HepG2 (cell line): Measurements from ENCODE around the gene CNKSR3. TPM values are rescaled to one million over a fixed set of nuclear protein-coding genes. Genes with fewer than 3 reads are reported as not detected.
A peak's percentile ranks its signal among the peaks of the same experiment; 100 is the strongest.

Source experiments
- AKAP8 ChIP-seq: sonication (generic); formaldehyde crosslinking; IDR thresholded peaks from 2 replicates; pipeline ENCODE4 v1.5.1; 2020; ENCODE audit warnings: mild to moderate bottlenecking, missing genetic modification reagents
- ELF3 ChIP-seq: IDR thresholded peaks from 2 replicates; pipeline ENCODE4 v1.6.1; 2016; ENCODE audit warnings: missing genetic modification reagents, missing compliant biosample characterization
- FOXJ3 ChIP-seq: sonication (generic); formaldehyde crosslinking; IDR thresholded peaks from 2 replicates; pipeline ENCODE4 v1.4.0; 2020; ENCODE audit warnings: missing genetic modification reagents, mild to moderate bottlenecking, borderline replicate concordance
- GLI4 ChIP-seq: sonication (generic); formaldehyde crosslinking; IDR thresholded peaks from 2 replicates; pipeline ENCODE4 v1.5.1; 2020; ENCODE audit warnings: missing genetic modification reagents, mild to moderate bottlenecking, moderate library complexity, borderline replicate concordance
- HNRNPLL ChIP-seq: fragments of 200-400 bp; formaldehyde crosslinking; IDR thresholded peaks from 2 replicates; pipeline ENCODE4 v1.6.1; 2017; ENCODE audit warnings: mild to moderate bottlenecking, low read depth, low read length; ENCODE audit not compliant: poor library complexity, severe bottlenecking
- MED8 ChIP-seq: sonication (generic); formaldehyde crosslinking; IDR thresholded peaks from 2 replicates; pipeline ENCODE4 v1.8.1; 2023; ENCODE audit warnings: mild to moderate bottlenecking, missing genetic modification reagents; ENCODE audit not compliant: insufficient replicate concordance
- MEF2D ChIP-seq: sonication (generic); formaldehyde crosslinking; IDR thresholded peaks from 2 replicates; pipeline ENCODE4 v1.5.1; 2020; ENCODE audit warnings: mild to moderate bottlenecking, missing genetic modification reagents
- MEIS2 ChIP-seq: sonication (generic); formaldehyde crosslinking; IDR thresholded peaks from 2 replicates; pipeline ENCODE4 v1.9.0; 2021; ENCODE audit warnings: mild to moderate bottlenecking, missing genetic modification reagents
- NONO ChIP-seq, 2 experiments: fragments of 450-650 bp in 1 of 2; sonication (generic) in 1 of 2; formaldehyde crosslinking in 1 of 2; IDR thresholded peaks in 1 of 2; conservative IDR thresholded peaks in 1 of 2; 2 replicates each; pipeline versions ENCODE4 v1.6.1 to v1.8.0; 2017 to 2022; ENCODE audit warnings: mild to moderate bottlenecking in 1 of 2, missing genetic modification reagents in 1 of 2, moderate library complexity in 1 of 2
- PHF8 ChIP-seq: sonication (generic); formaldehyde crosslinking; IDR thresholded peaks from 2 replicates; pipeline ENCODE4 v1.5.0; 2020; ENCODE audit warnings: missing genetic modification reagents
- PPARG ChIP-seq: conservative IDR thresholded peaks from 2 replicates; pipeline ENCODE4 v1.6.1; 2016; ENCODE audit warnings: missing biosample characterization, missing genetic modification reagents
- SNAPC5 ChIP-seq: sonication (generic); formaldehyde crosslinking; IDR thresholded peaks from 2 replicates; pipeline ENCODE4 v1.8.1; 2023; ENCODE audit warnings: mild to moderate bottlenecking, missing genetic modification reagents, borderline replicate concordance
- SP2 ChIP-seq: sonication (generic); formaldehyde crosslinking; IDR thresholded peaks from 2 replicates; pipeline ENCODE4 v1.5.1; 2020; ENCODE audit warnings: mild to moderate bottlenecking, missing genetic modification reagents
- SRF ChIP-seq: IDR thresholded peaks from 2 replicates; pipeline ENCODE4 v1.6.1; 2011; ENCODE audit warnings: mild to moderate bottlenecking, low read depth, low read length, moderate library complexity
- ZNF382 ChIP-seq: sonication (generic); formaldehyde crosslinking; IDR thresholded peaks from 2 replicates; pipeline ENCODE4 v1.5.0; 2020; ENCODE audit warnings: missing genetic modification reagents, mild to moderate bottlenecking, borderline replicate concordance
- ZNF460 ChIP-seq: sonication (generic); formaldehyde crosslinking; IDR thresholded peaks from 2 replicates; pipeline ENCODE4 v1.5.1; 2020; ENCODE audit warnings: missing genetic modification reagents, mild to moderate bottlenecking, borderline replicate concordance
- ZNF556 ChIP-seq: sonication (generic); formaldehyde crosslinking; IDR thresholded peaks from 2 replicates; pipeline ENCODE4 v1.4.0; 2020; ENCODE audit warnings: mild to moderate bottlenecking, missing genetic modification reagents, borderline replicate concordance
- ZNF576 ChIP-seq: sonication (generic); formaldehyde crosslinking; IDR thresholded peaks from 2 replicates; pipeline ENCODE4 v1.4.0; 2020; ENCODE audit warnings: mild to moderate bottlenecking, missing genetic modification reagents
- ZNF772 ChIP-seq: sonication (generic); formaldehyde crosslinking; IDR thresholded peaks from 2 replicates; pipeline ENCODE4 v1.5.0; 2020; ENCODE audit warnings: mild to moderate bottlenecking, missing genetic modification reagents
- ZNF891 ChIP-seq: sonication (generic); formaldehyde crosslinking; IDR thresholded peaks from 2 replicates; pipeline ENCODE4 v1.5.0; 2020; ENCODE audit warnings: mild to moderate bottlenecking, missing genetic modification reagents
- polyA plus RNA-seq, 8 experiments: library from polyadenylated mRNA; depleted of rRNA in 3 of 8; stranded (reverse) in 7 of 8; unstranded in 1 of 8; fragments of >200 nt; fragmentation: Illumina TruSeq in 4 of 8; extraction: Trizol in 4 of 8; gene quantifications; 2 replicates each; pipeline versions ENCODE4 v1.2.1 to v1.2.3, GENCODE V29; 2011 to 2016; ENCODE audit warnings: low read depth in 4 of 8, missing spikeins in 1 of 8, mixed read lengths in 1 of 8; ENCODE audit not compliant: insufficient read depth in 1 of 8
- total RNA-seq, 5 experiments: library from RNA; depleted of rRNA; stranded (reverse); fragments of >200 nt; fragmentation: Illumina TruSeq; extraction: Trizol; gene quantifications; 2 replicates each; pipeline ENCODE4 v1.2.3, GENCODE V29; 2016; ENCODE audit warnings: low read depth in 1 of 5
- TF ChIP-seq, protein P1 (sequence below): sonication (generic); formaldehyde crosslinking; IDR thresholded peaks from 2 replicates; pipeline ENCODE4 v1.4.0; 2020; ENCODE audit warnings: missing genetic modification reagents
- TF ChIP-seq, protein P2 (sequence below): IDR thresholded peaks from 2 replicates; pipeline ENCODE4 v1.6.1; 2016; ENCODE audit warnings: missing biosample characterization, missing genetic modification reagents, low read depth

Gene CNKSR3
- total and polyA plus RNA-seq, 2 of the 13 experiments (the other 11 are each of a cell fraction or from before 2014, with no cell fraction given) = 9.2 to 38.6 TPM

- TF ChIP-seq, protein P1, sequence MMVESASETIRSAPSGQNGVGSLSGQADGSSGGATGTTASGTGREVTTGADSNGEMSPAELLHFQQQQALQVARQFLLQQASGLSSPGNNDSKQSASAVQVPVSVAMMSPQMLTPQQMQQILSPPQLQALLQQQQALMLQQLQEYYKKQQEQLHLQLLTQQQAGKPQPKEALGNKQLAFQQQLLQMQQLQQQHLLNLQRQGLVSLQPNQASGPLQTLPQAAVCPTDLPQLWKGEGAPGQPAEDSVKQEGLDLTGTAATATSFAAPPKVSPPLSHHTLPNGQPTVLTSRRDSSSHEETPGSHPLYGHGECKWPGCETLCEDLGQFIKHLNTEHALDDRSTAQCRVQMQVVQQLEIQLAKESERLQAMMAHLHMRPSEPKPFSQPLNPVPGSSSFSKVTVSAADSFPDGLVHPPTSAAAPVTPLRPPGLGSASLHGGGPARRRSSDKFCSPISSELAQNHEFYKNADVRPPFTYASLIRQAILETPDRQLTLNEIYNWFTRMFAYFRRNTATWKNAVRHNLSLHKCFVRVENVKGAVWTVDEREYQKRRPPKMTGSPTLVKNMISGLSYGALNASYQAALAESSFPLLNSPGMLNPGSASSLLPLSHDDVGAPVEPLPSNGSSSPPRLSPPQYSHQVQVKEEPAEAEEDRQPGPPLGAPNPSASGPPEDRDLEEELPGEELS (CRISPR knock-in tag) = 0 out of 2 replicates have a peak, but pooled peaks have one; percentile 49
- no peak for TF ChIP-seq ZNF891
- TF ChIP-seq ELF3 (CRISPR knock-in tag) = no peak
- no peak for TF ChIP-seq ZNF576 (CRISPR knock-in tag)
- no peak for TF ChIP-seq AKAP8
- no peak for TF ChIP-seq GLI4
- no peak for TF ChIP-seq ZNF460
- no peak for TF ChIP-seq SP2 (CRISPR knock-in tag)
- no peak for TF ChIP-seq HNRNPLL
- TF ChIP-seq SNAPC5 (CRISPR knock-in tag) = no peak
- TF ChIP-seq, protein P2, sequence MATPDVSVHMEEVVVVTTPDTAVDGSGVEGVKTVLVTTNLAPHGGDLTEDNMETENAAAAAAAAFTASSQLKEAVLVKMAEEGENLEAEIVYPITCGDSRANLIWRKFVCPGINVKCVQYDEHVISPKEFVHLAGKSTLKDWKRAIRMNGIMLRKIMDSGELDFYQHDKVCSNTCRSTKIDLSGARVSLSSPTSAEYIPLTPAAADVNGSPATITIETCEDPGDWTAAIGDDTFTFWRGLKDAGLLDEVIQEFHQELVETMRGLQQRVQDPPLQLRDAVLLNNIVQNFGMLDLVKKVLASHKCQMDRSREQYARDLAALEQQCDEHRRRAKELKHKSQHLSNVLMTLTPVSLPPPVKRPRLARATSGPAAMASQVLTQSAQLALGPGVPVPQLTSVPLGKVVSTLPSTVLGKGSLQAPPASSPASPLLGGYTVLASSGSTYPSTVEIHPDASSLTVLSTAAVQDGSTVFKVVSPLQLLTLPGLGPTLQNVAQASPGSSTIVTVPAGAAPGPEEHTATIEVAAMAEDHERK = no peak
- TF ChIP-seq PPARG (CRISPR knock-in tag) = 0 out of 2 replicates have a peak, but pooled peaks have one; percentile 16
- no peak for TF ChIP-seq MEIS2 (CRISPR knock-in tag)
- no peak for TF ChIP-seq SRF
- TF ChIP-seq ZNF772 = no peak
- TF ChIP-seq FOXJ3 (CRISPR knock-in tag) = no peak
- no peak for TF ChIP-seq PHF8
- TF ChIP-seq MEF2D (CRISPR knock-in tag) = no peak
- no peak for TF ChIP-seq ZNF382 (CRISPR knock-in tag)
- no peak for TF ChIP-seq ZNF556 (CRISPR knock-in tag)
- no peak for TF ChIP-seq NONO (IDR thresholded peaks at IDR 0.05)
- TF ChIP-seq NONO (CRISPR knock-in tag; conservative IDR thresholded peaks at IDR 0.05) = peak; percentile 66; the same call in 1 of the 2 replicates
- TF ChIP-seq MED8 (CRISPR knock-in tag) = peak; percentile 69
These were observed 1.7 kb downstream of the CNKSR3 start (continued) for GRCh38 chr6:154508573-154509375.
